CD14-positive monocyte (primary cell): ENCODE data around the gene CDH5. TPM values are rescaled to one million over a fixed set of nuclear protein-coding genes. Genes with fewer than 3 reads are reported as not detected.
A peak's percentile ranks its signal among the peaks of the same experiment; 100 is the strongest.

Experiments
- DNase-seq, 3 donors: peaks; one replicate each; pipeline ENCODE4 v3.0.0-alpha.2; 2011 to 2022
- H2AFZ ChIP-seq: 2 replicates; pipeline ENCODE4 v1.6.0; 2012; ENCODE audit warnings: mild to moderate bottlenecking, low read depth, low read length, inconsistent platforms; ENCODE audit not compliant: insufficient read depth, poor library complexity, severe bottlenecking
- H3K27ac ChIP-seq, 2 donors: 1 replicate in 1 of 2; 2 replicates in 1 of 2; pipeline ENCODE4 v1.5.1; 2012 to 2013; ENCODE audit warnings: low read length in 2 of 2, control low read depth in 1 of 2, inconsistent platforms in 1 of 2, low read depth in 1 of 2, mild to moderate bottlenecking in 1 of 2
- H3K27me3 ChIP-seq, 2 donors: one replicate each; pipeline versions ENCODE4 v1.6.0 to v1.6.1; 2011 to 2013; ENCODE audit warnings: low read length in 2 of 2; ENCODE audit not compliant: control insufficient read depth in 2 of 2, insufficient read depth in 2 of 2
- H3K36me3 ChIP-seq, 2 donors: replicated peaks in 1 of 2; 1 replicate in 1 of 2; 2 replicates in 1 of 2; pipeline versions ENCODE4 v1.5.1 to v1.6.1; 2012 to 2013; ENCODE audit warnings: low read length in 2 of 2, control low read depth in 1 of 2, inconsistent platforms in 1 of 2, mild to moderate bottlenecking in 1 of 2; ENCODE audit not compliant: insufficient read depth in 2 of 2, control insufficient read depth in 1 of 2
- H3K4me1 ChIP-seq, 2 donors: 1 replicate in 1 of 2; 2 replicates in 1 of 2; pipeline versions ENCODE4 v1.5.1 to v1.6.1; 2012 to 2013; ENCODE audit warnings: low read length in 2 of 2, control low read depth in 1 of 2, inconsistent platforms in 1 of 2, mild to moderate bottlenecking in 1 of 2, moderate library complexity in 1 of 2; ENCODE audit not compliant: insufficient read depth in 2 of 2, control insufficient read depth in 1 of 2
- H3K4me2 ChIP-seq: replicated peaks from 2 replicates; pipeline ENCODE3; 2012; ENCODE audit warnings: low read length, moderate library complexity, mild to moderate bottlenecking; ENCODE audit not compliant: poor library complexity, severe bottlenecking; ENCODE audit errors: extremely low read depth
- H3K4me3 ChIP-seq, 3 experiments: fragments of 200-600 bp in 1 of 3; sonication (generic) in 1 of 3; replicated peaks in 1 of 3; 1 replicate in 2 of 3; 2 replicates in 1 of 3; pipeline ENCODE4 v1.5.1; 2011 to 2013; ENCODE audit warnings: low read length in 3 of 3, mild to moderate bottlenecking in 3 of 3, control low read depth in 2 of 3, low read depth in 2 of 3, inconsistent platforms in 1 of 3, moderate library complexity in 1 of 3
- H3K79me2 ChIP-seq: 2 replicates; pipeline ENCODE4 v1.6.0; 2012; ENCODE audit warnings: mild to moderate bottlenecking, control low read depth, inconsistent platforms, low read length, moderate library complexity; ENCODE audit not compliant: insufficient read depth
- H3K9ac ChIP-seq: 2 replicates; pipeline ENCODE4 v1.6.0; 2017; ENCODE audit warnings: low read length, mild to moderate bottlenecking; ENCODE audit not compliant: insufficient read depth, poor library complexity, severe bottlenecking
- H3K9me3 ChIP-seq, 2 donors: replicated peaks in 1 of 2; 1 replicate in 1 of 2; 2 replicates in 1 of 2; pipeline versions ENCODE4 v1.5.1 to v1.6.1; 2012 to 2013; ENCODE audit warnings: low read length in 2 of 2, control low read depth in 1 of 2; ENCODE audit not compliant: control insufficient read depth in 1 of 2, insufficient read depth in 1 of 2
- H4K20me1 ChIP-seq: 2 replicates; pipeline ENCODE4 v1.6.0; 2012; ENCODE audit warnings: mild to moderate bottlenecking, low read length, control low read depth, moderate library complexity; ENCODE audit not compliant: insufficient read depth
- H3K27ac Mint-ChIP-seq, 7 donors: one replicate each; pipeline ENCODE4 v1.8.0; 2020; ENCODE audit warnings: mild to moderate bottlenecking in 7 of 7, mixed read lengths in 7 of 7, moderate library complexity in 6 of 7, inconsistent platforms in 2 of 7
- H3K27me3 Mint-ChIP-seq, 3 donors: one replicate each; pipeline ENCODE4 v1.8.0; 2021 to 2022; ENCODE audit warnings: low read depth in 3 of 3, mild to moderate bottlenecking in 3 of 3, mixed read lengths in 3 of 3, moderate library complexity in 3 of 3, inconsistent platforms in 1 of 3
- H3K36me3 Mint-ChIP-seq, 2 donors: one replicate each; pipeline ENCODE4 v1.8.0; 2020; ENCODE audit warnings: mixed read lengths in 2 of 2, inconsistent platforms in 1 of 2, mild to moderate bottlenecking in 1 of 2
- H3K4me1 Mint-ChIP-seq: one replicate; pipeline ENCODE4 v1.8.0; 2020; ENCODE audit warnings: mild to moderate bottlenecking, mixed read lengths
- H3K4me3 Mint-ChIP-seq, 2 donors: one replicate each; pipeline ENCODE4 v1.8.0; 2020; ENCODE audit warnings: mild to moderate bottlenecking in 2 of 2, mixed read lengths in 2 of 2, moderate library complexity in 1 of 2
- H3K9me3 Mint-ChIP-seq, 7 donors: one replicate each; pipeline ENCODE4 v1.8.0; 2020 to 2022; ENCODE audit warnings: mixed read lengths in 7 of 7, mild to moderate bottlenecking in 6 of 7, moderate library complexity in 6 of 7, inconsistent platforms in 2 of 7
- CTCF ChIP-seq: fragments of 200-600 bp; IDR thresholded peaks from one replicate; pipeline ENCODE4 v1.8.0; 2022; ENCODE audit warnings: antibody characterized with exemption, mild to moderate bottlenecking
- WGBS: methylation state at CpG from one replicate; pipeline ENCODE4 v1.1.5; 2013; ENCODE audit warnings: missing lambda C conversion rate; ENCODE audit not compliant: insufficient coverage; 5-methylcytosine and 5-hydroxymethylcytosine counted together
- intact Hi-C, 2 donors: fragments of 100-400 bp; cut with micrococcal nuclease; formaldehyde crosslinking; loops; one replicate each; pipeline versions ENCODE4 v1.15.0 to v1.15.1; 2023
- polyA plus RNA-seq, 3 donors: library from polyadenylated mRNA; depleted of rRNA in 1 of 3; unstranded in 2 of 3; stranded (reverse) in 1 of 3; fragments of 300-500 nt in 2 of 3; fragments of >200 nt in 1 of 3; fragmentation: Illumina TruSeq in 2 of 3; gene quantifications; 1 replicate in 2 of 3; 2 replicates in 1 of 3; pipeline ENCODE4 v1.2.3, GENCODE V29; 2012 to 2021

Gene CDH5
- polyA plus RNA-seq, 3 donors = 0.12 to 0.22 TPM; not detected in 1

GRCh38 chr16:66320774-66321173 lies 45.7 kb upstream of the CDH5 start:
- Histone ChIP-seq H2AFZ (no peak overlapping the region), H3K9me3 (no peaks in the 10 kb centered on the region), H3K4me2 (no peak overlapping the region), H3K4me1 (no peaks in the 10 kb centered on the region), H3K27ac (no peak overlapping the region), H3K36me3 (no peaks in the 10 kb centered on the region), H3K79me2 (no peaks in the 10 kb centered on the region), H4K20me1 (no peaks in the 10 kb centered on the region), H3K4me3 (no peak overlapping the region), H3K9ac (no peak overlapping the region), H3K27me3 (peaks cover 0 to 2% of the 10 kb centered on the region in 2 donors)
- intact Hi-C loops = no loop called here
- Mint-ChIP-seq H3K9me3 (peaks cover 0 to 4% (median 0%) of the 10 kb centered on the region in 7 donors), H3K4me3 (no peak overlapping the region), H3K4me1 (no peaks in the 10 kb centered on the region), H3K36me3 (no peaks in the 10 kb centered on the region), H3K27me3 (peaks cover 4 to 18% (median 16%) of the 10 kb centered on the region in 3 donors), H3K27ac (peak overlapping the region in 1 of 7 donors; percentile 55)
- DNase-seq = no peak
- no peak for TF ChIP-seq CTCF

- no peak overlapping the region for H3K4me3 ChIP-seq
- no peaks in the 10 kb centered on the region for H3K36me3 Mint-ChIP-seq
Observed at GRCh38 chr16:66322174-66322573, 44.3 kb upstream of the CDH5 start.

More at GRCh38 chr16:66322174-66322573, 44.3 kb upstream of the CDH5 start:
- H3K4me3 Mint-ChIP-seq = no peak overlapping the region
- peaks cover 0 to 4% (median 0%) of the 10 kb centered on the region in 7 donors for H3K9me3 Mint-ChIP-seq
- Histone ChIP-seq H2AFZ (no peak overlapping the region), H3K27ac (no peak overlapping the region), H3K9me3 (no peaks in the 10 kb centered on the region), H4K20me1 (no peaks in the 10 kb centered on the region), H3K4me1 (no peaks in the 10 kb centered on the region), H3K4me2 (no peak overlapping the region), H3K36me3 (no peaks in the 10 kb centered on the region), H3K9ac (no peak overlapping the region), H3K79me2 (no peaks in the 10 kb centered on the region), H3K27me3 (peaks cover 0 to 2% of the 10 kb centered on the region in 2 donors)
- no peaks in the 10 kb centered on the region for H3K4me1 Mint-ChIP-seq
- peaks cover 6 to 18% (median 17%) of the 10 kb centered on the region in 3 donors for H3K27me3 Mint-ChIP-seq
- intact Hi-C loops = no loop called here
- WGBS = no CpG with 5 or more reads among the region's 4 CpGs
- no peak for TF ChIP-seq CTCF
- DNase-seq = no peak
- H3K27ac Mint-ChIP-seq = no peak overlapping the region
